Measurements from ENCODE around the gene ARMH4. TPM values are rescaled to one million over a fixed set of nuclear protein-coding genes. Genes with fewer than 3 reads are reported as not detected.

Gene ARMH4
- total and polyA plus RNA-seq, 7 experiments from 2014 or later: 1.7 TPM; not detected in 6

DNA sequence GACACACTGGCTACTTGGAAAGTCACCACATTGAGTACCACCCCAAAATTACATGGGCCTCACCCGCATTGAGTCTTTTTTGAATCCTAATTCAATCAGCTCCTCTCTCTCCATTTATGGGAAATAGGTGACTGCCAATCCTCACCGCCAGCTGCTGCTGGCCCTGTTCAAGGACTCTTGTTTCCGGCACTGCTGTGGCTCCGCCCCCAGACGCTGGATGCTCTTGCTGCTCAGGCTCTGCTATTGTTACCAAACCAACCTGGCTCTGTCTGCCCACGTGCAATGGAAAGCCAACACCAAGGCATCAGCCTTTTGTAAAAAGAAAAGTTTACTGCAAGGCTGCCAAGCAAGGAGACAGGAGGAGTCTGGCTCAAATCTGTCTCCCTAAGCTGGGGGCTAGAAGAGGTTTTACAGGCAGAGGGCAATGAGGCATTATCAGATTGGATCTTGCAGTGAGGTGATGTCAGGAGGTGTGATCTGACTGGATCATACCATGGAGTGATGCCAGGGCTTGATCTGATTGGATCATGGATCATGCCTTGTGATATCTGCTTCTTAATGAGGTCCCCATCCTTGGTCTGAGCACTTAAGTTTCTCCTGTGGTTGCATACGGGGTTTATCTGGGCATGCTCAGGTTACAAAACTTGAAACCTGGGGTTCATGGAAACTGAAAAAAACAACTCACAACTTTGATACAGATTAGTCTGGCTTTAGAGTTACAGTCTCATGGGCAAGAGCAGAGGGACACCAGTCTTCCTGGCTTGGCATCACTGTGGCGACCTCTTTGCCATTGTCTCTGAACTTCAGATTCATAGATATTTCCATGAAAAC is 169.0 kb downstream of the ARMH4 start:
- ATAC-seq: no peak
- H3K4me3 Mint-ChIP-seq: no peak overlapping the region
- peaks cover 0 to 24% (median 6%) of the 10 kb centered on the region in 5 donors for H3K27me3 Mint-ChIP-seq
- Histone ChIP-seq H3K36me3 (ENCODE audit: control insufficient read depth in 2 of 3, insufficient read depth in 3 of 3, low read length in 3 of 3) (no peaks in the 10 kb centered on the region), H3K27ac (ENCODE audit: low read depth, low read length) (no peak overlapping the region), H3K9me3 (ENCODE audit: control insufficient read depth in 2 of 3, low read length in 3 of 3) (no peaks in the 10 kb centered on the region), H3K4me1 (ENCODE audit: control insufficient read depth in 2 of 2, insufficient read depth in 2 of 2, low read length in 2 of 2) (no peaks in the 10 kb centered on the region), H3K4me3 (ENCODE audit: low read length) (no peak overlapping the region), H3K27me3 (ENCODE audit: control insufficient read depth in 2 of 2, insufficient read depth in 2 of 2, low read length in 2 of 2) (no peaks in the 10 kb centered on the region)
- H3K36me3 Mint-ChIP-seq: no peaks in the 10 kb centered on the region
- POLR2A ChIA-PET: no interaction called here
- H3K9me3 Mint-ChIP-seq: peaks cover 0 to 2% (median 0%) of the 10 kb centered on the region in 11 donors
- no peaks in the 10 kb centered on the region for H3K4me1 Mint-ChIP-seq
- H3K27ac Mint-ChIP-seq: no peak overlapping the region
- intact Hi-C loops (cut with micrococcal nuclease): no loop called here
- no peak for DNase-seq
- CTCF ChIA-PET: no interaction called here

DNA sequence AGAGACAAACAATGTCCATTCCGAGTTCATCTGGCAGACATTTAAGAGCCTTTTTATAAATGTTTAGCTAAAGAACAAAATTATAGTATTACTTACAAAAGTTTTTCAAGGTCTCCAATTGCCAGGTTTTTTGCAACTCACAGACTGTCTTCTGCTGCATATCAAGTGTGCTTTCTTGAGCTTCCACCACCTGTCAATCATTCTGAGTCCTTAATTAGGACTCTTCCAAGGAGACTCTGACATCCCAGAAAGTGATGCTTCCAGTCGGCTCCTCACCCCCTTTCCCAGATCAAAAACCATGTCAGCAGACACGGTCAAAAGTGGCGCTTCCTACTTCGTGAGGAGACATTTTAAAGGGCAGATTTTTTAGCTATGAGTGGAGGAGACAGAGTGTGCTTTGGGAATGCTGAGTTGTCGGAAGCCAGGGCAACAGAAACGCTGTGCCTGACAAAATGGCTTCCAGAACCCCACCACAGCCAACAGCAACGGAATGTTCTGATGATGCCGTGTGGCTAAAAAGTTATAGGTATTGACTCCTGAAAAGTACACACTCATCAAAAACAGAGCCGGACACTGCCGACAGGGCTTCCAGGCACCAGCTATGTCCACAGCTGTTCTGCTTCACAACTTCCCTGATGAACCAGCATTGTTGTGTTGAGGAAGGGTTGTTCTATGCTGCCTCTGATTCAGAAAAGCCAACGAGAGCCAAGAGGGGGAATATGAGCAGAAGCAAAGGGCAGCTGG is 170.0 kb downstream of the ARMH4 start:
- Mint-ChIP-seq H3K27ac (no peak overlapping the region), H3K36me3 (no peaks in the 10 kb centered on the region), H3K4me3 (no peak overlapping the region), H3K27me3 (peaks cover 0 to 20% (median 6%) of the 10 kb centered on the region in 5 donors), H3K4me1 (no peaks in the 10 kb centered on the region), H3K9me3 (peaks cover 0 to 5% (median 0%) of the 10 kb centered on the region in 11 donors)
- ATAC-seq (no peak), DNase-seq (no peak)
- H3K4me1 ChIP-seq (ENCODE audit: control insufficient read depth in 2 of 2, insufficient read depth in 2 of 2, low read length in 2 of 2): no peaks in the 10 kb centered on the region
- POLR2A ChIA-PET: no interaction called here
- CTCF ChIA-PET: no interaction called here
- no peak overlapping the region for H3K4me3 ChIP-seq (ENCODE audit: low read length)
- intact Hi-C loops (cut with micrococcal nuclease): no loop called here
- H3K27ac ChIP-seq (ENCODE audit: low read depth, low read length): no peak overlapping the region
- no peaks in the 10 kb centered on the region for H3K9me3 ChIP-seq (ENCODE audit: control insufficient read depth in 2 of 3, low read length in 3 of 3)
- H3K36me3 ChIP-seq (ENCODE audit: control insufficient read depth in 2 of 3, insufficient read depth in 3 of 3, low read length in 3 of 3): no peaks in the 10 kb centered on the region
- no peaks in the 10 kb centered on the region for H3K27me3 ChIP-seq (ENCODE audit: control insufficient read depth in 2 of 2, insufficient read depth in 2 of 2, low read length in 2 of 2)

DNA sequence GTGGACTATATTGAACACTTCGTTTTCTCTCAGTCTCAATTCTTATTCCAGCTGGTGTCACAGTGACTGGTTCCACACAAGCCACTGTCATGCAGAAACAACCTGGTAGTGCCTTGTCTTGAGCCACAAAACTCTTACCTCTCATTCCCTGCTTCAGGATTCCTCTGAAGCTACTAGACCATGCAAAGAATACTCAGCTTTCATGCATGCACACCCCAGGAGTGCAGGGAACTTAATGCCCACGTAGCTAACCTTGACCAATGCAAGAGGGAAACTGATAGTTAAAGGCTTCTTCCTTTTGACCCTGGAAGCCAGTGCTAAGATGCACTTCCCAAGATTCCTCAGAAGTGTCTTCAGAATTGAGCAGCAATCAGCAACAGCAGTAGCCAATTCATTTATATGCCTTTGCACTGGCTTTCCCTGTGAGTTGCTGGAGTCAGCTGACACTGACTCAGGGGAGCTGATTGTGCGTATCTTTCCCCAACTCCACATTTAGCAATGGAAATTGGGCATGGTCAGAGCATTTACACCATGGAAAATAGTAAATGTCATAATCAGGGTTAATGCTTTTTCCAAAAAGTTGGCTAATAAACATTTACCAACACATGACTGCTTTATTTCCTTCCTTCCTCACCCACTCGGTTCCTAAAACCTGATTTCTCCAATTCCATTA is 172.5 kb downstream of the ARMH4 start:
- Mint-ChIP-seq H3K4me1 (no peaks in the 10 kb centered on the region), H3K27ac (no peak overlapping the region), H3K27me3 (peaks cover 0 to 24% (median 6%) of the 10 kb centered on the region in 5 donors), H3K9me3 (peaks cover 0 to 5% (median 0%) of the 10 kb centered on the region in 11 donors), H3K36me3 (no peaks in the 10 kb centered on the region), H3K4me3 (no peak overlapping the region)
- intact Hi-C loops (cut with micrococcal nuclease): no loop called here
- no peak overlapping the region for H3K4me3 ChIP-seq (ENCODE audit: low read length)
- POLR2A ChIA-PET: no interaction called here
- DNase-seq: no peak
- H3K9me3 ChIP-seq (ENCODE audit: control insufficient read depth in 2 of 3, low read length in 3 of 3): peaks cover 0 to 3% (median 0%) of the 10 kb centered on the region in 3 experiments
- no peaks in the 10 kb centered on the region for H3K36me3 ChIP-seq (ENCODE audit: control insufficient read depth in 2 of 3, insufficient read depth in 3 of 3, low read length in 3 of 3)
- no peak overlapping the region for H3K27ac ChIP-seq (ENCODE audit: low read depth, low read length)
- no peaks in the 10 kb centered on the region for H3K4me1 ChIP-seq (ENCODE audit: control insufficient read depth in 2 of 2, insufficient read depth in 2 of 2, low read length in 2 of 2)
- CTCF ChIA-PET: no interaction called here
- no peaks in the 10 kb centered on the region for H3K27me3 ChIP-seq (ENCODE audit: control insufficient read depth in 2 of 2, insufficient read depth in 2 of 2, low read length in 2 of 2)
- no peak for ATAC-seq

DNA sequence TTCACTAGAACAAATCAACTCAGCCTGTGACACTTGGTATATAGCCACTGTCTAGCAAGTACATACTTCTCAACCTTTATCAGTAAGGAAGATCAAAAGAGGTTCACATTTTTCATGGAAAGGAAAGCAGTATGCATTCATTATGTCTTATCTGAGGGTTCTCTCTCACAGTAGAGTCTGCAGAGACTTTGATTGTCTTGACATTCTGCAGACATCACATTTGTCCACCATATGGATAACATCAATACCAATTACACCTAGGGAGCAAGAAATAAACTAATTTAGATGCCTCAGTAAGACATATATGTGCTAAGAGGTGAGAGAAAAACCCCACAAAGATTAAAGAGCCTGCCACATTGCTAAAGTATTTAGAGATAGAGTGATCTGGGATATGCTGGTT is 175.3 kb downstream of the ARMH4 start:
- ChIA-PET CTCF (no interaction called here), POLR2A (no interaction called here)
- Mint-ChIP-seq H3K4me1 (no peaks in the 10 kb centered on the region), H3K27ac (no peak overlapping the region), H3K9me3 (peaks cover 0 to 5% (median 0%) of the 10 kb centered on the region in 11 donors), H3K36me3 (no peaks in the 10 kb centered on the region), H3K4me3 (no peak overlapping the region), H3K27me3 (peaks cover 0 to 24% (median 8%) of the 10 kb centered on the region in 5 donors)
- H3K27ac ChIP-seq (ENCODE audit: low read depth, low read length): no peak overlapping the region
- H3K27me3 ChIP-seq (ENCODE audit: control insufficient read depth in 2 of 2, insufficient read depth in 2 of 2, low read length in 2 of 2): no peaks in the 10 kb centered on the region
- DNase-seq: no peak
- H3K9me3 ChIP-seq (ENCODE audit: control insufficient read depth in 2 of 3, low read length in 3 of 3): peaks cover 0 to 3% (median 0%) of the 10 kb centered on the region in 3 experiments
- no peak for ATAC-seq
- H3K4me3 ChIP-seq (ENCODE audit: low read length): no peak overlapping the region
- intact Hi-C loops (cut with micrococcal nuclease): no loop called here
- H3K4me1 ChIP-seq (ENCODE audit: control insufficient read depth in 2 of 2, insufficient read depth in 2 of 2, low read length in 2 of 2): no peaks in the 10 kb centered on the region
- H3K36me3 ChIP-seq (ENCODE audit: control insufficient read depth in 2 of 3, insufficient read depth in 3 of 3, low read length in 3 of 3): no peaks in the 10 kb centered on the region

DNA sequence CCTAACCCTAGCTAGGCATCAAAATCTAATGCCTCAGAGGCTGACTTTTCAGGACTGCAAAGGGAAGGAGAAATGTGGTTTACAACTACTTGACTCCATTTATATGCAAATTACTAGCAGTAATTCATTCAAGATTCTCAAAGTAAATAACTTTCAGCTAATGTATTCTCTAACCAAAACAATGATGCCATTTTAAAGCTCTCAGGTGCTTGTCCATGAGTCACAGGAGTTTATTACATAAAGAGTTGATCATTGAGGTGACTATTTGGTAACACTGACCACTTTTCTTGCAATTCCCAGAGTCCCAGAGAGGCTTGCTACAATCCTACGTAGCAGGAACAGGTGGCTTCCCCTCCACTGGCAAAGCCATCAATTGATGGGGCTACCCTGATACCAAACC is 177.1 kb downstream of the ARMH4 start:
- CTCF ChIA-PET: no interaction called here
- no peak overlapping the region for H3K27ac Mint-ChIP-seq
- ATAC-seq (no peak), DNase-seq (no peak)
- no peaks in the 10 kb centered on the region for H3K36me3 ChIP-seq (ENCODE audit: control insufficient read depth in 2 of 3, insufficient read depth in 3 of 3, low read length in 3 of 3)
- no peak overlapping the region for H3K4me3 Mint-ChIP-seq
- H3K27ac ChIP-seq (ENCODE audit: low read depth, low read length): no peak overlapping the region
- peaks cover 0 to 32% (median 8%) of the 10 kb centered on the region in 5 donors for H3K27me3 Mint-ChIP-seq
- POLR2A ChIA-PET: no interaction called here
- no peak overlapping the region for H3K4me3 ChIP-seq (ENCODE audit: low read length)
- no peaks in the 10 kb centered on the region for H3K4me1 ChIP-seq (ENCODE audit: control insufficient read depth in 2 of 2, insufficient read depth in 2 of 2, low read length in 2 of 2)
- no peaks in the 10 kb centered on the region for H3K27me3 ChIP-seq (ENCODE audit: control insufficient read depth in 2 of 2, insufficient read depth in 2 of 2, low read length in 2 of 2)
- H3K4me1 Mint-ChIP-seq: no peaks in the 10 kb centered on the region
- peaks cover 0 to 5% (median 0%) of the 10 kb centered on the region in 11 donors for H3K9me3 Mint-ChIP-seq
- intact Hi-C loops (cut with micrococcal nuclease): no loop called here
- no peaks in the 10 kb centered on the region for H3K36me3 Mint-ChIP-seq
- H3K9me3 ChIP-seq (ENCODE audit: control insufficient read depth in 2 of 3, low read length in 3 of 3): peaks cover 0 to 3% (median 0%) of the 10 kb centered on the region in 3 experiments

DNA sequence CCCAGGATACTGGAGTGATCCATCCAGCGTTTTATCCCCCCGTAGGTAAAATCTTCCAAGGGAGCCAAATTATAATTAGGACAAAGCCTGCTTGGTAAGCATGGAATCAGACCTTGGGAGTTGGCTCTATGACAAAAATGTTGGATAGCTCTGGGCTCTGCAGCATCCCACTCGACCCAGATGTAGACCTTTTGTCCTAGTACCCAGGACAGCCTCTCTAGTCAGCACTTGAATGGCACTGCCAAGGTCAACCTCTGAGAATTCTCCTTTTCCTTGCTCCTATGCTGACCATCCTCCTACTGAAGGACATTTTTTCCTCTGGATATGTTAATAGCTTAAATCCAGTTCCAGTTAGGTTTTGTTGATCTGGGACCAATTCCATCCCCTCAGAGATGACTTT is 181.4 kb downstream of the ARMH4 start:
- no peak overlapping the region for H3K27ac ChIP-seq (ENCODE audit: low read depth, low read length)
- DNase-seq (no peak), ATAC-seq (no peak)
- no peaks in the 10 kb centered on the region for H3K36me3 Mint-ChIP-seq
- ChIA-PET POLR2A (no interaction called here), CTCF (no interaction called here)
- no peaks in the 10 kb centered on the region for H3K4me1 ChIP-seq (ENCODE audit: control insufficient read depth in 2 of 2, insufficient read depth in 2 of 2, low read length in 2 of 2)
- H3K9me3 ChIP-seq (ENCODE audit: control insufficient read depth in 2 of 3, low read length in 3 of 3): no peaks in the 10 kb centered on the region
- H3K4me3 Mint-ChIP-seq: no peak overlapping the region
- H3K9me3 Mint-ChIP-seq: peaks cover 0 to 2% (median 0%) of the 10 kb centered on the region in 11 donors
- intact Hi-C loops (cut with micrococcal nuclease): no loop called here
- no peaks in the 10 kb centered on the region for H3K27me3 ChIP-seq (ENCODE audit: control insufficient read depth in 2 of 2, insufficient read depth in 2 of 2, low read length in 2 of 2)
- no peaks in the 10 kb centered on the region for H3K36me3 ChIP-seq (ENCODE audit: control insufficient read depth in 2 of 3, insufficient read depth in 3 of 3, low read length in 3 of 3)
- H3K4me1 Mint-ChIP-seq: no peaks in the 10 kb centered on the region
- H3K27ac Mint-ChIP-seq: no peak overlapping the region
- H3K4me3 ChIP-seq (ENCODE audit: low read length): no peak overlapping the region
- peaks cover 0 to 21% (median 8%) of the 10 kb centered on the region in 5 donors for H3K27me3 Mint-ChIP-seq

Measured in naive thymus-derived CD4-positive, alpha-beta T cell (primary cell).